ENCODE data around the gene WDFY4. TPM values are rescaled to one million over a fixed set of nuclear protein-coding genes. Genes with fewer than 3 reads are reported as not detected.

The WDFY4 gene
- total RNA-seq, 1 experiment from 2014 or later, result not detected

DNA sequence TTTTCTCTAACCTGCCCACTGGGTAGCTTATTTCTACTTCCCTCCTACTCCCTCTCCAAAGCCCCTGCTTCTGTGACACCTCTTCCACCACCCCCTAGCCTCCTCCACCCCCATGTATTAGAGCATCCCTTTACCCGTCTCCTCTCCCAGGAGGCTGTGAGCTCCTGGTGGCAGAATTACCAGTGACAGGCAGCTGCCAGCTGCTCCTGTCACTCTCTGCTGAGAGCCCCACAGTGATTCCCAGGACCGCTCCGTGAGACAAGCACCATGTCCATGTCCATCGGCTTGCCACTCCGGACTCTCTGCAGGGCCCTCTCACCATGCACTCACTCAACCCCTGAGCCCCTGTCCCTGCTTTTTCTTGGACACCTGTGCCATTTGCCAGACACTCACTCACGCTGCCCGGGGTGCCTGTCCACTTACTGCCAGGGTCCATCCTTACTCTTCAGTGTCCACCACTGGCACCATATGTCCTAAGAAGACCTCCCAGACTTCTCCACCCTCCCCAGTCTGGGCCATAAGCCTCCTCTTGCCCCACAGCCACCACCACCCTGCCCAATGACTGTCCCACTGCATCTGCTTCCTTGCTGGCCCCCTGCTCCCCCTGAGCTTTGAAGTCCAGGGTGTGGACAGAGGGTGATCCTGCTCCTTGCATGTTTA lies 9.8 kb downstream of the WDFY4 start:
- H4K8ac ChIP-seq (replicated peaks; ENCODE audit: insufficient read length, low read depth, low read length), result no peak overlapping the region
- Mint-ChIP-seq H3K4me3 (no peak overlapping the region; a peak in 1 of 5 replicates), H3K27ac (no peak overlapping the region; a peak in 1 of 7 replicates), H3K36me3 (ENCODE audit: insufficient read depth in 1 of 3, low read depth in 3 of 3) (peaks cover 0 to 4% (median 0%) of the 10 kb centered on the region in 3 experiments; a peak in 2 of 7 replicates), H3K27me3 (ENCODE audit: low read depth) (peaks cover 2% of the 10 kb centered on the region), H3K9me3 (peaks cover 0 to 6% of the 10 kb centered on the region in 2 experiments; a peak in 3 of 5 replicates), H3K4me1 (peaks cover 14% of the 10 kb centered on the region in 2 experiments)
- no peak overlapping the region for H2AK5ac ChIP-seq (ENCODE audit: insufficient read length, low read length)
- no peak overlapping the region for H3K56ac ChIP-seq (ENCODE audit: insufficient read length, low read depth, low read length)
- TF ChIP-seq, protein P1, sequence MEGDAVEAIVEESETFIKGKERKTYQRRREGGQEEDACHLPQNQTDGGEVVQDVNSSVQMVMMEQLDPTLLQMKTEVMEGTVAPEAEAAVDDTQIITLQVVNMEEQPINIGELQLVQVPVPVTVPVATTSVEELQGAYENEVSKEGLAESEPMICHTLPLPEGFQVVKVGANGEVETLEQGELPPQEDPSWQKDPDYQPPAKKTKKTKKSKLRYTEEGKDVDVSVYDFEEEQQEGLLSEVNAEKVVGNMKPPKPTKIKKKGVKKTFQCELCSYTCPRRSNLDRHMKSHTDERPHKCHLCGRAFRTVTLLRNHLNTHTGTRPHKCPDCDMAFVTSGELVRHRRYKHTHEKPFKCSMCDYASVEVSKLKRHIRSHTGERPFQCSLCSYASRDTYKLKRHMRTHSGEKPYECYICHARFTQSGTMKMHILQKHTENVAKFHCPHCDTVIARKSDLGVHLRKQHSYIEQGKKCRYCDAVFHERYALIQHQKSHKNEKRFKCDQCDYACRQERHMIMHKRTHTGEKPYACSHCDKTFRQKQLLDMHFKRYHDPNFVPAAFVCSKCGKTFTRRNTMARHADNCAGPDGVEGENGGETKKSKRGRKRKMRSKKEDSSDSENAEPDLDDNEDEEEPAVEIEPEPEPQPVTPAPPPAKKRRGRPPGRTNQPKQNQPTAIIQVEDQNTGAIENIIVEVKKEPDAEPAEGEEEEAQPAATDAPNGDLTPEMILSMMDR (conservative IDR thresholded peaks at IDR 0.05), result no peak
- H3K4me1 ChIP-seq (ENCODE audit: insufficient read depth, low read length), result no peaks in the 10 kb centered on the region; the same call in 1 of the 2 replicates
- no peaks in the 10 kb centered on the region for H3K27me3 ChIP-seq (ENCODE audit: insufficient read depth, low read length)
- no peak overlapping the region for H3K27ac ChIP-seq (ENCODE audit: insufficient read length, low read depth, low read length)
- no peak overlapping the region for H4K5ac ChIP-seq (ENCODE audit: insufficient read length, low read depth, low read length)
- H4K91ac ChIP-seq (ENCODE audit: insufficient read length, low read depth, low read length), result no peak overlapping the region
- H2BK5ac ChIP-seq (ENCODE audit: insufficient read length, low read length), result no peak overlapping the region
- H3K9ac ChIP-seq (ENCODE audit: extremely low read depth, insufficient read length, low read length), result no peak overlapping the region
- H3K23me2 ChIP-seq (ENCODE audit: insufficient read length, low read depth, low read length, poor library complexity, severe bottlenecking), result no peaks in the 10 kb centered on the region
- H2BK12ac ChIP-seq (ENCODE audit: insufficient read length, low read depth, low read length), result no peak overlapping the region
- H2BK15ac ChIP-seq (ENCODE audit: low read depth, low read length), result no peak overlapping the region
- no peak overlapping the region for H3K4me2 ChIP-seq (ENCODE audit: insufficient read depth, insufficient read length, low read length)
- H3K14ac ChIP-seq (ENCODE audit: insufficient read depth, low read length), result no peak overlapping the region
- no CpG with 5 or more reads among the region's 7 CpGs for WGBS (ENCODE audit: extremely low coverage, insufficient read length, low lambda C conversion rate)
- no peak overlapping the region for H2BK120ac ChIP-seq (ENCODE audit: low read depth, low read length, poor library complexity, severe bottlenecking)
- no peaks in the 10 kb centered on the region for H3K9me3 ChIP-seq (ENCODE audit: control insufficient read depth, low read depth, low read length)
- no peaks in the 10 kb centered on the region for H3K79me2 ChIP-seq (ENCODE audit: insufficient read depth, low read length)
- no peak overlapping the region for H3K18ac ChIP-seq (ENCODE audit: insufficient read length, low read depth, low read length)
- H3K23ac ChIP-seq (ENCODE audit: insufficient read length, low read depth, low read length), result no peak overlapping the region
- H2BK20ac ChIP-seq (ENCODE audit: low read depth, low read length, poor library complexity, severe bottlenecking), result no peak overlapping the region
- no peak for DNase-seq
- no peak overlapping the region for H3K4ac ChIP-seq (ENCODE audit: low read depth, low read length)
- H3T11ph ChIP-seq (ENCODE audit: low read length), result no peak overlapping the region
- no peaks in the 10 kb centered on the region for H4K20me1 ChIP-seq (ENCODE audit: control insufficient read depth, insufficient read depth, insufficient read length)
- H2AFZ ChIP-seq (ENCODE audit: low read length), result no peak overlapping the region
- no peaks in the 10 kb centered on the region for H3K79me1 ChIP-seq (ENCODE audit: insufficient read depth, low read depth, low read length, poor library complexity, severe bottlenecking)

Data from H9 (cell line).